Osteoblast (primary cell): ENCODE data around the gene CEP170. TPM values are rescaled to one million over a fixed set of nuclear protein-coding genes. Genes with fewer than 3 reads are reported as not detected.
"Not testable (repeated sequence)": the region's sequence is repeated elsewhere in the genome, so short reads cannot be mapped to it uniquely, and the experiment has no call there.

Experiments used
- DNase-seq: peaks from one replicate; pipeline ENCODE4 v3.0.0; 2011; ENCODE audit warnings: low spot score, mixed read lengths; ENCODE audit not compliant: insufficient read length; ENCODE audit errors: missing footprints
- H2AFZ ChIP-seq: 2 replicates; pipeline ENCODE4 v1.6.0; 2011; ENCODE audit warnings: mild to moderate bottlenecking, low read length
- H3K27ac ChIP-seq: 2 replicates; pipeline ENCODE4 v1.5.1; 2011; ENCODE audit warnings: mild to moderate bottlenecking, low read depth, low read length, moderate library complexity
- H3K27me3 ChIP-seq: 2 replicates; pipeline ENCODE4 v1.6.0; 2012; ENCODE audit warnings: mild to moderate bottlenecking, control low read depth, inconsistent platforms, low read length, moderate library complexity; ENCODE audit not compliant: insufficient read depth
- H3K36me3 ChIP-seq: 2 replicates; pipeline ENCODE4 v1.5.1; 2011; ENCODE audit warnings: mild to moderate bottlenecking, low read length, control low read depth, moderate library complexity; ENCODE audit not compliant: insufficient read depth
- H3K4me1 ChIP-seq: 2 replicates; pipeline ENCODE4 v1.5.1; 2011; ENCODE audit warnings: mild to moderate bottlenecking, low read length, control low read depth, moderate library complexity; ENCODE audit not compliant: insufficient read depth
- H3K4me2 ChIP-seq: 2 replicates; pipeline ENCODE4 v1.6.0; 2011; ENCODE audit warnings: mild to moderate bottlenecking, low read length; ENCODE audit not compliant: insufficient read depth
- H3K4me3 ChIP-seq: fragments of 200-600 bp; sonication (generic); 3 replicates; pipeline ENCODE4 v1.5.1; 2012; ENCODE audit warnings: mild to moderate bottlenecking, low read length, inconsistent platforms; ENCODE audit not compliant: insufficient read depth
- H3K79me2 ChIP-seq: 2 replicates; pipeline ENCODE4 v1.6.0; 2012; ENCODE audit warnings: mild to moderate bottlenecking, low read length, control low read depth, inconsistent platforms; ENCODE audit not compliant: insufficient read depth
- H3K9me3 ChIP-seq: 2 replicates; pipeline ENCODE4 v1.5.1; 2011; ENCODE audit warnings: low read depth, low read length, control low read depth
- H4K20me1 ChIP-seq: 2 replicates; pipeline ENCODE4 v1.6.0; 2012; ENCODE audit warnings: mild to moderate bottlenecking, low read length, control low read depth; ENCODE audit not compliant: insufficient read depth
- total RNA-seq: library from RNA; depleted of rRNA; stranded (reverse); fragments of >200 nt; gene quantifications from 2 replicates; pipeline ENCODE4 v1.2.3, GENCODE V29; 2012
- TF ChIP-seq, protein P1 (sequence below): IDR thresholded peaks from 2 replicates; pipeline ENCODE4 v1.5.1; 2011; ENCODE audit warnings: mild to moderate bottlenecking, low read depth, low read length, moderate library complexity; ENCODE audit errors: extremely low read depth

CEP170 gene
- total RNA-seq, 1 donor = 90.5 TPM

GRCh38 chr1:243216741-243217140, 38.3 kb downstream of the CEP170 start:
- Histone ChIP-seq H3K36me3 (peaks cover 28% of the 10 kb centered on the region), H3K9me3 (no peaks in the 10 kb centered on the region), H3K79me2 (peaks cover 79% of the 10 kb centered on the region), H2AFZ (no peak overlapping the region), H3K4me1 (peaks cover 21% of the 10 kb centered on the region), H4K20me1 (peaks cover 8% of the 10 kb centered on the region), H3K27me3 (no peaks in the 10 kb centered on the region), H3K27ac (peak overlapping the region; percentile 19), H3K4me2 (no peak overlapping the region), H3K4me3 (no peak overlapping the region)
- TF ChIP-seq, protein P1, sequence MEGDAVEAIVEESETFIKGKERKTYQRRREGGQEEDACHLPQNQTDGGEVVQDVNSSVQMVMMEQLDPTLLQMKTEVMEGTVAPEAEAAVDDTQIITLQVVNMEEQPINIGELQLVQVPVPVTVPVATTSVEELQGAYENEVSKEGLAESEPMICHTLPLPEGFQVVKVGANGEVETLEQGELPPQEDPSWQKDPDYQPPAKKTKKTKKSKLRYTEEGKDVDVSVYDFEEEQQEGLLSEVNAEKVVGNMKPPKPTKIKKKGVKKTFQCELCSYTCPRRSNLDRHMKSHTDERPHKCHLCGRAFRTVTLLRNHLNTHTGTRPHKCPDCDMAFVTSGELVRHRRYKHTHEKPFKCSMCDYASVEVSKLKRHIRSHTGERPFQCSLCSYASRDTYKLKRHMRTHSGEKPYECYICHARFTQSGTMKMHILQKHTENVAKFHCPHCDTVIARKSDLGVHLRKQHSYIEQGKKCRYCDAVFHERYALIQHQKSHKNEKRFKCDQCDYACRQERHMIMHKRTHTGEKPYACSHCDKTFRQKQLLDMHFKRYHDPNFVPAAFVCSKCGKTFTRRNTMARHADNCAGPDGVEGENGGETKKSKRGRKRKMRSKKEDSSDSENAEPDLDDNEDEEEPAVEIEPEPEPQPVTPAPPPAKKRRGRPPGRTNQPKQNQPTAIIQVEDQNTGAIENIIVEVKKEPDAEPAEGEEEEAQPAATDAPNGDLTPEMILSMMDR = no peak
- DNase-seq = no peak

DNA sequence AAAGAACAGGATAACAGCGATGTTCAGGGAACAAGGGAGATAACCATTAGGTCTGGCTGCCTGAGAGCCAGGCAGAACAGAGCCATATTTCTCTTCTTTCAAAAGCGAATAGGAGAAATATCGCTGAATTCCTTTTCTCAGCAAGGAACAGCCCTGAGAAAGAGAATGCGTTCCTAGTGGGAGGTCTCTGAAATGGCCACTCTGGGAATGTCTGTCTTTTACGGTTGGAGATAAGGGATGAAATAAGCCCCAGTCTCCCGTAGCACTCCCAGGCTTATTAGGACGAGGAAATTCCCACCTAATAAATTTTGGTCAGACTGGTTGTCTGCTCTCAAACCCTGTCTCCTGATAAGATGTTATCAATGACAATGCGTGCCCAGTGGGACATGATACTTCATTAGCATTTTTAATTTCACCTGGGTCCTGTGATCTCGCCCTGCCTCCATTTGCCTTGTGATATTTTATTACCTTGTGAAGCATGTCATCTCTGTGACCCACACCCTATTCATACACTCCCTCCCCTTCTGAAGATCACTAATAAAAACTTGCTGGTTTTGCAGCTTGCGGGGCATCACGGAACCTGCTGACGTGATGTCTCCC, 39.7 kb downstream of the CEP170 start:
- not testable (repeated sequence) for H2AFZ ChIP-seq

DNA sequence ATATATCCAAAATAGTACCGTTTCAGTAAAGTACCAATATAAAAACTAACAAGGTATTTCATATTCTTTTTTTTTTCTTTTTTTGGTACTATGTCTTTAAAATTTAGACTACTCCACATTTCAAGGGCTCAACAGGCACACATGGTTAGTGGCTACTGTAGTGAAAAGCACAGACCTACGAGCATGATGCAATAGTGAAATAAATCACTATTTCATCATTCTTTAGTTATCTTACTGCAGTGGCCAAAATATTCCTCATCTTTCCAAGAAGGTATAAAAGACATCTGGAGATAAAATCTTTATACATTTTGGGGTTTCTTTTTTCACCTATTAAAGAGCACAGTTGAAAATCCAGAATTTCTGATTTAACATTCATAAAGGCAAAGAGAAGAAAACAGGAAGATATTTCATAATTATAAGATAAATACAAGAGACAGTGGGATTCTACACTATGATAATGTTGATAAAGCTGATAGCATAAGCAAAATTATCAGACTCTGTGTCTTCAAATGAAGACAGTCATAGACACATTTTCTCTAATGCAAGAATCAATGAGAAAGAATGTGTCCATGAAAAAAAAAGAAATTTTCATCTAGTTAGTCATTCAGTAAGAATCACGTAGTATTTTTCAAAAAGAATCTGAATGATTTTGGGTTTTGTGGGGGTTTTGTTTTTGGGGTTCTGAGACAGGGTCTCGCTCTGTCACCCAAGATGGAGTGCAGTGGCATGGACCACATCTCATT, 41.9 kb downstream of the CEP170 start:
- H2AFZ ChIP-seq = no peak overlapping the region
- H3K4me3 ChIP-seq = no peak overlapping the region
- no peaks in the 10 kb centered on the region for H3K9me3 ChIP-seq
- peak overlapping the region; percentile 39 for H3K4me2 ChIP-seq
- TF ChIP-seq, protein P1 = no peak
- peaks cover 4% of the 10 kb centered on the region for H3K36me3 ChIP-seq
- DNase-seq = peak; percentile 39
- peaks cover 21% of the 10 kb centered on the region for H3K4me1 ChIP-seq
- peaks cover 46% of the 10 kb centered on the region for H3K79me2 ChIP-seq
- H3K27me3 ChIP-seq = no peaks in the 10 kb centered on the region
- H3K27ac ChIP-seq = peak overlapping the region; percentile 87
- H4K20me1 ChIP-seq = peaks cover 8% of the 10 kb centered on the region

More for the DNA sequence above, 39.7 kb downstream of the CEP170 start:
- H3K27ac ChIP-seq, H3K4me3 ChIP-seq, H4K20me1 ChIP-seq, H3K9me3 ChIP-seq, DNase-seq, H3K4me2 ChIP-seq, H3K27me3 ChIP-seq: not testable (repeated sequence)
- peaks cover 66% of the 10 kb centered on the region for H3K79me2 ChIP-seq
- peaks cover 16% of the 10 kb centered on the region for H3K36me3 ChIP-seq
- H3K4me1 ChIP-seq = peaks cover 21% of the 10 kb centered on the region

DNA sequence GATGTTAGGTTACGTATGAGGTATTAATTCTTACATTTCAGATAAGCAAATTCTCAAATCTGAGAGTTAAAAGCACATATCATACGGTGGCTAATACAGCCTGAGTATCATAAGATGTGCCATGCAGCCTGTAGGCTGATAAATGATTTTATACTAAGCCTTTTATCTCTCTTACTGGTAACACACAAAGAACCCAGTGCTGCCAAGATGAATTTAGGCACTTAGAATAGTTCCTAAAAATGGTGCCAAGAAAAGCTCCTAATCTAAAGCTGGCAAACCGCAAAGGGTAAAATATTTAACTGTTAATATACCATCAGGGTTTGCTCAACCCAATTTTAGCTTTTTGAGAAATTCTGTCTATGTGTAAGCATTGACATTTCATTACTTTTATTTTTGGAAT, 43.1 kb downstream of the CEP170 start:
- not testable (repeated sequence) for H3K4me3 ChIP-seq, H2AFZ ChIP-seq, H4K20me1 ChIP-seq, DNase-seq, H3K9me3 ChIP-seq, H3K36me3 ChIP-seq, H3K27me3 ChIP-seq
- Histone ChIP-seq H3K4me2 (peak overlapping the region; percentile 26), H3K79me2 (peaks cover 33% of the 10 kb centered on the region), H3K27ac (peak overlapping the region; percentile 87), H3K4me1 (peaks cover 21% of the 10 kb centered on the region)

DNA sequence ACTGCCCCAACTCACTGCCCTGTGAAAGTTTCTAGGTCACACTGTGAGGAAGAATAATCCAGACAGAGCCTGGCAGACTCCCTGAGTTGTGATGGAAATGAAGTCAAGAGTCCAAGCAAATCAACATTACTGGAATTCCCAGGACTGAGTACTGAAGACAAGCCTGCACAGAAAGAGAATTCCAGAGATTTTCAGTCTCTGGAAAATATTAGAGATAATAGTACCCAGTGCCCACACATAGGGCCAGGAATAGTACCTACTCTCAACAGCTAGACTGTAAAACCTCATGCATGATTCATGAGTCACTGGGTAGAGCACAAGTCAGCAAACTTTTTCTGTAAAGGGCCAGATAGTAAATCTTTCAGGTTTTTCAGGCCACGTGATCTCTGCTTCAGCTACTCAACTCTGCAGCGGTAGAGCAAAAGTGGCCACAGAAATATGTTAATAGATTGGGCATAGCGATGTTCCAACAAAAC, 50.0 kb downstream of the CEP170 start:
- H3K4me1 ChIP-seq, H4K20me1 ChIP-seq, DNase-seq, H2AFZ ChIP-seq, H3K9me3 ChIP-seq, H3K4me3 ChIP-seq, H3K27me3 ChIP-seq: not testable (repeated sequence)
- peaks cover 11% of the 10 kb centered on the region for H3K36me3 ChIP-seq
- peak overlapping the region; percentile 6 for H3K4me2 ChIP-seq
- H3K79me2 ChIP-seq = peaks cover 15% of the 10 kb centered on the region
- peak overlapping the region; percentile 57 for H3K27ac ChIP-seq

DNA sequence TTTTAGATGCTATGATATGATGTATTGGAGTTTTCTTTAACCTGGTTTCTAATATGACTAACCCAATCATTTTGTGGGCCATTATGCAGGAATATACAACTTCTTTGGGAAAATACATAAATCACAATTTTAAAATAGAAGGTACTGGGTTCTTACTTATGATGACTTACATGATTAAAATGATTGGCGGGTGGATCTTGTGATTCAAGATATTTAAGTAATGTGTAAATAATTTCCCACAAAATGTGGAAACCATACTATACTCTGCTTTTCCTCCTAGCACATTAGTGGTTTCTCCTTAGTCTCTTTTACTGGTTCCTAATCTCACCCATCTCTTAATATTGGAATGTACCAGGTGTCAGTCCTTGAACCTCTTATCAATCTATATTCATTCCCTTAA, 50.7 kb downstream of the CEP170 start:
- H3K36me3 ChIP-seq = peaks cover 11% of the 10 kb centered on the region
- not testable (repeated sequence) for H3K4me3 ChIP-seq, H3K9me3 ChIP-seq, H3K4me1 ChIP-seq, H2AFZ ChIP-seq, H3K27me3 ChIP-seq, DNase-seq, H3K4me2 ChIP-seq, H4K20me1 ChIP-seq
- peaks cover 14% of the 10 kb centered on the region for H3K79me2 ChIP-seq
- peak overlapping the region; percentile 33 for H3K27ac ChIP-seq

DNA sequence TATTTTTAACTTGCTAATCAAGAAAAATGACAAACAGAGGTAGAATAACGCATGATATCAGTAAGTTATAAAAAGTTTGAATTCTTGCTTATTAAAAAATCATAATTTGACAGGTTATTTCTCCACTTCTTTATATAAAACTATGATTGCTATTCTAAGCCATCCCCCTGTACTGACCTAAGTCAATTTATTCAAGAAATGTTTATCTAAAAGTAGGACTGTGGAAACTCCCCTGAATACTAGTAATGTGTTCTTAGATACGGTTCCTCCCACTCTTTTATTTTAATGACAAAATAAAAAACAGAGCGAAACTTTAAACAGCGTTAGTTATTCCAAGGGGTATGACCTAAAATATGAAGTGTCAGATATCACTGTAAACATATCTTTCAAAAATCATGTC, 51.9 kb downstream of the CEP170 start:
- Histone ChIP-seq H3K79me2 (peaks cover 14% of the 10 kb centered on the region), H3K36me3 (peaks cover 14% of the 10 kb centered on the region)
- not testable (repeated sequence) for H3K9me3 ChIP-seq, H2AFZ ChIP-seq, H3K4me2 ChIP-seq, DNase-seq, H4K20me1 ChIP-seq, H3K4me3 ChIP-seq, H3K27me3 ChIP-seq, H3K27ac ChIP-seq, H3K4me1 ChIP-seq
